Endothelial cell (in vitro differentiated cells): ENCODE results near the gene PMP22. TPM values are rescaled to one million over a fixed set of nuclear protein-coding genes. Genes with fewer than 3 reads are reported as not detected.

ENCODE experiments used
- DNase-seq: peaks from one replicate; pipeline ENCODE4 v3.0.0; 2021; ENCODE audit warnings: low spot score
- H3K27ac Mint-ChIP-seq: one replicate; pipeline ENCODE4 v1.8.0; 2021; ENCODE audit warnings: mixed read lengths, inconsistent platforms; ENCODE audit not compliant: unreplicated experiment
- H3K27me3 Mint-ChIP-seq: one replicate; pipeline ENCODE4 v1.8.0; 2021; ENCODE audit warnings: mild to moderate bottlenecking, moderate library complexity, mixed read lengths, inconsistent platforms; ENCODE audit not compliant: unreplicated experiment
- H3K36me3 Mint-ChIP-seq: one replicate; pipeline ENCODE4 v1.8.0; 2021; ENCODE audit warnings: mild to moderate bottlenecking, low read depth, mixed read lengths, inconsistent platforms; ENCODE audit not compliant: unreplicated experiment
- H3K4me1 Mint-ChIP-seq: one replicate; pipeline ENCODE4 v1.8.0; 2021; ENCODE audit warnings: mild to moderate bottlenecking, mixed read lengths, inconsistent platforms; ENCODE audit not compliant: unreplicated experiment
- H3K4me3 Mint-ChIP-seq: one replicate; pipeline ENCODE4 v1.8.0; 2021; ENCODE audit warnings: mild to moderate bottlenecking, mixed read lengths, inconsistent platforms; ENCODE audit not compliant: unreplicated experiment
- H3K9me3 Mint-ChIP-seq: one replicate; pipeline ENCODE4 v1.8.0; 2021; ENCODE audit warnings: mixed read lengths, inconsistent platforms; ENCODE audit not compliant: unreplicated experiment
- CTCF ChIP-seq: fragments of 200-600 bp; sonication (generic); IDR thresholded peaks from one replicate; pipeline ENCODE4 v1.5.0; 2021; ENCODE audit warnings: antibody characterized with exemption; ENCODE audit not compliant: unreplicated experiment
- total RNA-seq: library from RNA; stranded (reverse); fragmentation: NEBNext Ultra II Directional; extraction: Animal tissue kit (Norgen Biotek cat#: 25700); gene quantifications from one replicate; pipeline ENCODE4 v1.2.1, GENCODE V29; 2021; ENCODE audit not compliant: unreplicated experiment

The PMP22 gene
- total RNA-seq, 1 donor from 2014 or later = 314 TPM

- H3K27me3 Mint-ChIP-seq = no peaks in the 10 kb centered on the region
- H3K4me3 Mint-ChIP-seq = no peak overlapping the region
- H3K9me3 Mint-ChIP-seq = no peaks in the 10 kb centered on the region
- peaks cover 9% of the 10 kb centered on the region for H3K4me1 Mint-ChIP-seq
- H3K36me3 Mint-ChIP-seq = peaks cover 3% of the 10 kb centered on the region
- DNase-seq = no peak
- no peak overlapping the region for H3K27ac Mint-ChIP-seq
- TF ChIP-seq CTCF = no peak
Observed at GRCh38 chr17:15287538-15288267, 22.6 kb upstream of the PMP22 start.

- Mint-ChIP-seq H3K4me1 (peaks cover 4% of the 10 kb centered on the region), H3K36me3 (peaks cover 3% of the 10 kb centered on the region), H3K27ac (no peak overlapping the region), H3K9me3 (no peaks in the 10 kb centered on the region), H3K4me3 (no peak overlapping the region), H3K27me3 (no peaks in the 10 kb centered on the region)
- DNase-seq = no peak
- TF ChIP-seq CTCF = no peak
Observed at GRCh38 chr17:15285466-15285865, 20.3 kb upstream of the PMP22 start.

- Mint-ChIP-seq H3K4me3 (no peak overlapping the region), H3K4me1 (peaks cover 4% of the 10 kb centered on the region), H3K9me3 (no peaks in the 10 kb centered on the region), H3K36me3 (peaks cover 3% of the 10 kb centered on the region), H3K27me3 (no peaks in the 10 kb centered on the region), H3K27ac (no peak overlapping the region)
- DNase-seq = no peak
- no peak for TF ChIP-seq CTCF
Observed at GRCh38 chr17:15284537-15284936, 19.4 kb upstream of the PMP22 start.

- no peak overlapping the region for H3K27ac Mint-ChIP-seq
- TF ChIP-seq CTCF = no peak
- DNase-seq = no peak
- no peak overlapping the region for H3K4me3 Mint-ChIP-seq
- H3K27me3 Mint-ChIP-seq = no peaks in the 10 kb centered on the region
- peaks cover 3% of the 10 kb centered on the region for H3K36me3 Mint-ChIP-seq
- no peaks in the 10 kb centered on the region for H3K9me3 Mint-ChIP-seq
- peaks cover 4% of the 10 kb centered on the region for H3K4me1 Mint-ChIP-seq
Observed at GRCh38 chr17:15284107-15284506, 19.0 kb upstream of the PMP22 start.

GRCh38 chr17:15281909-15282308 lies 16.8 kb upstream of the PMP22 start:
- DNase-seq = no peak
- Mint-ChIP-seq H3K4me3 (no peak overlapping the region), H3K9me3 (no peaks in the 10 kb centered on the region), H3K27me3 (no peaks in the 10 kb centered on the region), H3K36me3 (no peaks in the 10 kb centered on the region), H3K4me1 (no peaks in the 10 kb centered on the region), H3K27ac (no peak overlapping the region)
- no peak for TF ChIP-seq CTCF
